ENCODE results near the gene NAT14.
"Not testable (repeated sequence)": the region's sequence is repeated elsewhere in the genome, so short reads cannot be mapped to it uniquely, and the experiment has no call there.

Gene NAT14

DNA sequence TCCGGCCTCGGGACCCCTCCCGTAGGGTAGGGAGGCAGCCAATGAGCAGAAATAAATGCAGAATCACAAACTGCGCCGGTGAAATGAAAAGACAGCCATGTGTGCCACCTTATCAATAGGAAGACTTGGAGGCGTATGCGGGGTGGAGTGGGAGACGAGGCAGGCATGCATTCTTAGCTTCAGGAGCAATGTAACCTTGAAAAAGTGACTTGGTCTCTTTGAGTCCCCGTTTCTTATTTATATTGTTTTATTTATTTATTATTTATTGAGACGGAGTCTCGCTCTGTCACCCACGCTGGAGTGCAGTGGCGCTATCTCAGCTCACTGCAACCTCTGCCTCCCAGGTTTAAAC lies 19.2 kb downstream of the NAT14 start:
- no peak for DNase-seq

DNA sequence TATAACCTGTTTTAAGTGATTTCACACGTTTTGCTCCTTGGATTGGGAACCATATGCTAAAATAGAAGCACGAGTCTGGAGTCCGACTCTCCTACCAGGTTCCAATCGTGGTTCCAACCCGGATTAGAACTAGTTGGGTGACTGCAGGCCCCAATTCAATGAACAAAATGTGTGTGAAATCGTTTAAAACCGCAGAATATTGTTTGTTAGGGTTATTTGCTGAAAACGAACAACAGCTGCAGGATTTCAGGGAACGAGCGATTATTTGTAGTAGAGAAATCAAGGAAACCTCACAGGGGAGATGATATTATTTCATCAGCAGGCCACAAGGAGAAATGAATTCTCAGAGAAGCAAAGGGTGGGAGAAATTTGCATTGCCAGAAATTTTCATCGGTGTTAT lies 20.0 kb downstream of the NAT14 start:
- DNase-seq = no peak

DNA sequence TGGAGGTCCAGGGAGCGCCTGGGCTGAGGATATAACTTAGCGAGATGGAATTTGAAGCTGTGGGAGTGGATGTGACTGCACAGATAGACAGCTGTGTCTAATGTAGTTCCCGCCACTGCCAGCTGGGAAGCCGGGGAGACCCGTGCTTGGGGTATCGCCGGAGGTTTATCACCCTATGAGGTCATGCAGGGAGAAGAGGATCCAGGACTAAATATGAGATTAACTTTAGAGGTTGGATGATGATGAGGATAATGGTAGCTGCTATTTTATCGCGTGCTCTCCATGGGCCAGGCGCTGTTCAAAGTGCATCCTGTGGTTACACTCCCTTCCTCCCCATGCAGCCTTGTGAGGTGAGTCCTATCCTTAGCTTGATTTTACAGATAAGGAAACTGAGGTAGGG lies 23.1 kb downstream of the NAT14 start:
- DNase-seq = no peak

DNA sequence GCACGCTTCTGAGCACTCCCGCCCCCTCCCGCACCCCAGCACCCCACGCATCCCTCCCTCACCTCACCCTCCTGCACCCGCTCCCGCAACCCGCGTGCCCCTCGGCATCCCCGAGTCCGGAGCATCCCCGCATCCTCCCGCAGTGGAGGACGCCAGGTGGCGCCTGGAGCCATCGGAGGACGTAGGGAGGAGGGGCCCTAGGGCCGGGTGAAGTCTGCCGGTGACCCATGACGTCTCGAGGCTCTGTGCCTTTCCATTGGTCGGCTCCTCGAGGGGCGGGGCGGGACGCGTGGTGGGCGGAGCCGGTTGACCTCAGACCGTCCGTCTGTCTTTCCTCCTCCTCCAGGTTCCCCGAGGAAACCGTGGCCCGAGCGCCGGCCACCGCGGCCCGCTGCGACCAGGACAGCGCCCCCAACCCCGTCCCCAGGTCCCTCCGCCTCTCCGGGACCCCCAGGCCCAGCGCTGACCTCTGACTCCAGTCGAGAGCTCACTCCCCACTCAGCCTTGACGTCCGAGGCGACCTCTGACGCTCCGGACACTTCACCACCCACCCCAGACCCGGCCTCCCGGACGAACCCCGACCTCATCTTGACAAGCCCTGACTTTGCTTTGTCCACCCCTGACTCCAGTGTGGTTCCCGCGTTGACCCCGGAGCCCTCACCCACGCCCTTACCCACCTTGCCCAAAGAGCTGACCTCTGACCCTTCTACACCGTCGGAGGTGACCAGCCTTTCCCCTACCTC lies 32.1 kb downstream of the NAT14 start:
- DNase-seq = peak; percentile 86

DNA sequence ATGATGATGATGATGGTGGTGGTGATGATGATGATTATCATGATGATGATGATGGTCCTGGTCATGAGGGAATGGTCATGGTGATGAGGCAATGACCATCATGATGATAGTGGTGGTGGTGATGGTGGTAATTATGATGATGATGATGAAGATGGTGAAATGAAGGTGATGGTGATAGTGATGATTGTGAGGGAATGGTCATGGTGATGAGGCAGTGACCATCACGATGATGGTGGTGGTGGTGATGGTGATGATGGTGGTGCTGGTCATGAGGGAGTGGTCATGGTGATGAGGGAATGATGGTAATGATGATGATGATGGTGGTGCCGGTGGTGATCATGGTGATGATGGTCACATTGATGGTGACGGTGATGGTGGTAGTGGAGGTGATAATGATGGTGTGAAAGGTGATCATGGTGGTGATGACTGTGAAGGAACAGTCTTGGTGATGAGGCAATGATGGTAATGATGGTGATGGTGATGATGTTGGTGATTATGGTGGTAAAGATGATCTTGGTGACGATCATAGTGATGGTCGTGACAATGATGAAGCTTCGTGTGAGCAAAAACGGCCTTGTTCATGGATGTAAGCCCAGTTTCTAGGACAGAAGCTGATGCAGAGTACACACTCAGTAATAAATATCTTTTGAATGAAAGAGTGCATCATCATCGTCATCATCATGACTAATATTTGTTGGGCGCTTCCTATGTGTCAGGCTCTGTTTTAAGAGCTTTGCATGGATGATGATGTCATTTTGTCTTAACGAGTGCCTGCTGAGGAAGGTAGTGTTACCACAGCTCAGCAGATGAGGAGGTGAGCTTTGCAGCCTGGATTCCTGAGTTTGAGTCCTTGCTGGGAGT lies 34.7 kb downstream of the NAT14 start:
- DNase-seq = peak; percentile 20

DNA sequence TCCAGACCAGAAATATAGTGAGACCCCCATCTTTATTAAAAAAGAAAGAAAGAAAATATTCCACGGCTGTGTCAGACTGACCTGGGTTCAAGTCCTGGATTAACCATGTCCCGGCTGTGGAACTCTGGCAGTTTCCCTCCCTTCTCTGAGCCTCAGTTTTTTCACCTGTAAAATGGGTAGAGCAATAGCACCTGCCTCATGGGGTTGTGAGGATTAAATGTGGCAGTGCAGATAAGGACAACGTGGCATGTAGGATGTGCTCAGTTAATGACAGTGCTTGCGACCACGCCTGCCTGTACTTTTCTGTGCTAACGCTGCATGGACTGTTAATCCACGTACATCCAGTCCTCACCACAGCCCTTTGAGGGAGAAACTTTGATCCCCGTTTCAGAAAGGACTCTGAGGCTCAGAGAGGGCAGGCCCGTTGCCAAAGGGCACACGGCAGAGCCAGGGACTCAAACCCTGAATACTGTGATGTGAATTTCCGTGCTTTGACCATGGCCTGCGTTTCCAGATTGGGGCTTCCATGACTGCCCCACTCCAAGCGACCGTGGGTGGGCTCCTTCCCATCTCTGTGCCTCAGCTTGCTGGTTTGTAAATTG lies 35.8 kb downstream of the NAT14 start:
- DNase-seq = no peak

DNA sequence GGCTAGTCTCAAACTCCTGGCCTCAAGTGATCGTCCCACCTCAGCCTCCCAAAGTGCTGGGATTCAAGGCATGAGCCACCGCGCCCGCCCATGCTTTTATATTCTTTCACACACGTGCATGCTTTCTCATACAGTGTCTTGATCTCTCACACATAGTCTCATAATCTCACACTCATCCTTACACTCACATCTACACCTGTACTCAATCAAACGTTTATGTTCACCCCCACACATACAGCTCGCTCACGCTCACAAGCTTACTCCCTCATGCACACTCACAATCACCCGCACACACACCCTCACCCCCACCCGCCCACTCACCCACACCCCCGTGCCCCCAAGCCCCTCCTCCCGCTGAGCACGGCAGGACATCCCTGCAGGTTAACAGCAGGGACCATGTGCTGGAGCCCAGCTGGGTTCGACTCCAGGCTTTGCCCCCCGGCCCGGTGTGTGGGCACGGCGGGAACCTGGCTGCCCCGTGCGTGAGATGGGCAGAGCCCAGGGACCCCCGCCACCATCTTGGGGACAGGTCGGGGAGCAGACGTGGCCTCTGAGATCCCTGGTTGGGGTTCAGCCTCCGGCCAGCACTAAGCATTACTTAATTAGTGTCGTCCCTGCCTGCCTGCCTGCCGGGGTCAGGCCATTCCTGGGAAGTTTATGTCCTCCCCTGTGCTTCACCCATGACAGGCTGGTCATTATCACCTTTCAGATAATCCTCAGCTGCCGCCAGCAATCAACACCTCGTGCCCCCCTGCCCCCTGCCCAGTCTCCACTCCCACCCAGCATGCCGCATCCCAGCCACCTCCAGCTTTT lies 40.5 kb downstream of the NAT14 start:
- DNase-seq = no peak

DNA sequence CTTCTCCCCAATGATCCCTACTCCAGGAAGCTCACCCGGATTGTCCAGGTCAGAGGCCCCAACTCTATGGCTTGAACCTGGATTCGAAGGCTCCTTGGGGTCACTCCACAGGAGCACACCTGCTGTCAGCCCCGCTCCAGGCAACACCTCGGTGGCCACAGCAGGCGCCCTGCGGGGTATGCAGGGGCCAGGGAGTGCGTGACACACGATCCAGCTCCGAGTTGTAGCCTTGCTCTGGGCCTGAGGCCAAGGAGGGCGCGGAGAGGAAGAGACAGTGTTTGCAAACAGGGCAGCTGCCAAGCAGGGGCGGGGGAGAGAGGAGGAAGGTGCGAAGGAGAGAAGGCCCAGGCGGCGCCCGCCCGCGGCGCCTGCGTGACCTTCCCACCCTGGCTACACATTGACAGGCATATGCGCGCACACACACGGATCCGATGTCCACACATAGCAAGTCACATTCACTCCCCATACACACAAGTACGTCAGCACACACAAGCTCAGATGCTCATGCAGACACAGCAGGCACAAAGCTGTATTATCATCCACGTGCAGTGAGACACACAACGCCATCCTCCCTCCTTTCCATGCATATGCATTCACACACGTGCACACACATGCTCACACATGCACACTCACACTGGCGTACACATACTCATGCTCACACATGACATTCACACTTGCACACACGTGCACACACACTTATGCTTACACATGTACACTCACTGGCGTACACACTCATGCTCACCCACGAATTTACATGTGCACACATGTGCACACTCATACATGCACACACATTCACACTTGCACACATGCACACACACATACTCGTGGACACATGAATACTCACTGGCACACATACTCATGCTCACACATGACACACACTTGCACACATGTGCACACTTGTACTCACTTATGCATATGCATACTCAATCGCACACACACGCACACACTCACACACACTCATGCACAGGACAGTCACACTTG lies 41.5 kb downstream of the NAT14 start:
- DNase-seq = peak; percentile 67

DNA sequence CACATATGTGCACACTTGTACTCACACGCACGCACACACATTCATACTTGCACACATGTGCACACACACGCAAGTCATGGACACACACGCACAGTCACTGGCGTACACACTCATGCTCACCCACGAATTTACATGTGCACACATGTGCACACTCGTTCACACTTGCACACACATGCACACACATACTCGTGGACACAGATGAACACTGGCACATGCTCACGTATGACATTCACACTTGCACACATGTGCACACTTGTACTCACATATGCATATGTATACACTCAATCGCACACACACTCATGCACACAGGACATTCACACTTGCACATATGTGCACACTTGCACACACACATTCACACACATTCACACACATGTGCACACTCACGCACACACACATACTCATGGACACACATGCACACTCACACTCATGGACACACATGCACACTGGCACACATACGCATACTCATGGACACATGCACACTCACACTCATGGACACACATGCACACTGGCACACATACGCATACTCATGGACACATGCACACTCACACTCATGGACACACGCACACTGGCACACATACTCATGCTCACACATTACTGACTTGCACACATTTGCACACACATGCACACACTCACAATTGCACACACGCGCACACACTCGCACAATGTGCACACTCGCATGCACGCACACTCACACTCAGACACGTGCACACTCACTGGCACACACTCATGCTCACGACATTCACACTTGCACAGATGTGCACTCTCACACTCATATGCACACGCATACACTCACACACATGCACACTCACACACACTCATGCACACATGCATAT lies 42.4 kb downstream of the NAT14 start:
- DNase-seq = no peak

DNA sequence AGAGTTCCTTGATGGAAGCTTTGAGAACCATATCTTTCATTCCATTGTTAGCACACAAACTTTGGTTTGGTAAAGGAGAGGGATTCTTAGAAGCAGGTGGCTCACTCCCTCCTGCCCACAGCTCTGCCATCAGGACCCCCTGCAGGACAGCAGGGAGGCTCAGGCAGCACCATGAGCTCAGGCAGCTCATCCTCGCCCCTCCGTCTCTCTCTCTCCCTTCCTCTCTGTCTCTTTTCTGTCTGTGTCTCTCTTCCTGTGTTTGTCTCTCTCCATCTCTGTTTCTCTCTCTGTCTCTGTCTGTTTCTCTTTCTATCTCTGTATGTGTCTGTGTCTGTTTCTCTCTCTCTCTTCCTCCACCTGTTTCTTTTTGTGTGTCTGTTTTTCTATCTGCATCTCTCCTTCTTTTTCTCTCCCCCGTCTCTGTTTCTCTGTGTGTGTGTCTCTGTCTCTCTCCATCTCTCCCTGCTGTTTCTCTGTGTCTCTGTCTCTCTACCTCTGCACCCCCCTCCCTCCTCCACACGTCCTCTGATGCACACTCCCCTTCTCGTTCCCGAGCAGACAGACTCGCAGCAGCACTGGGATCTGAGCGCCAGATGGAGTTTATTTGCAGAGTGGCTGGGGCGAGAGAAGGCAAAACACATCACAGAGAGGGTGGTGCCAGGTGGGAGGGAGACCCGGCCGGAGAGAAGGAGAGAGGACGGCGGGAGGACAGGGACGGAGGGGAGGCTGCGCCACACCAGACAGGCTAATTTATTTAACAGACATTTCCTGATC lies 43.2 kb downstream of the NAT14 start:
- DNase-seq = peak; percentile 5

DNA sequence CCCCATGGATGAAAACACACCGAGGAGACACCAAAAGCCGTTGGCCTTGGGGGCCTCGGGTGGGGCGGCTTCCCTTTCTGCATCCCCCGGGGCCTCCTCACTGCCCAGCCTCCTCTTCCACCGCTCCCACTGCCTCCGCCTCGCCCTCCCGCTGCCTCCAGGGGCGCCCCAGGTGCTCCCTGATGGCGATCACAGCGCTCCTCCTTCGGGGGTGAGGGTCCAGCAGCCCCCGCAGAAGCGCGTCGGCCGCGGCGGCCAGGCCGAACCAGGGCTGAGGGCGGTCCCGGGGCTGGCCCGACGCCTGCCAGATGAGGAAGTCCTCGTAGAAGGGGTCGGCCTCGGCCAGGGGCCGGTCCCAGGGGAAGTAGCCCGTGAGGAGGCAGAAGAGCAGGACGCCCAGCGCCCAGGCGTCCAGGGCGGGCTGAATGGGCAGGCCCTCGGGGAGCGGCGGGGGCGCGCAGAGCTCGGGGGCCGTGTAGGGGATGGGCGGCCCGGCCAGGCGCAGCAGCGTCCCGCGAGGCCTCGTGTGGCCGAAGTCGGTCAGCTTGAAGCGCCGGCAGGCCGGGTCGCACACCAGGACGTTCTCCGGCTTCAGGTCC lies 44.7 kb downstream of the NAT14 start:
- DNase-seq = no peak

DNA sequence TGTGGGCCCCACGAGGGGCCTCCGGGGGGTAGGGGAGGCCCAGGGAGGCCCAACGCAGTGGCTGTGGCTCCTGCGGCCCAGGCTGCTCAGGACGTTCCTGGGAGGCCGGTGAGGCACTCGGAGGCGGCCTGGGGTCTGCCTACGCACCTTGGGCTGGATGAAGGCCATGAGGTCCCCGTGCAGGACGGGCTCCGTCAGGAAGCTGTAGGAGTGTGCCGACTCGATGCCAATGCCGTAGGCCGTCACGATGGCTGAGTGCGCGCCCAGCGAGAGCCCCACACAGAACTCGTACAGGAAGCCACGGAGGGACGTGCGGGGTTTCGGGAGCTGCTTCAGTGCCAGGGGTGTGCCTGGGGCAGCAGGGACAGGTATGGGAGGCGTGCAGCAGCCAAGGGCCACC lies 46.0 kb downstream of the NAT14 start:
- DNase-seq = no peak

DNA sequence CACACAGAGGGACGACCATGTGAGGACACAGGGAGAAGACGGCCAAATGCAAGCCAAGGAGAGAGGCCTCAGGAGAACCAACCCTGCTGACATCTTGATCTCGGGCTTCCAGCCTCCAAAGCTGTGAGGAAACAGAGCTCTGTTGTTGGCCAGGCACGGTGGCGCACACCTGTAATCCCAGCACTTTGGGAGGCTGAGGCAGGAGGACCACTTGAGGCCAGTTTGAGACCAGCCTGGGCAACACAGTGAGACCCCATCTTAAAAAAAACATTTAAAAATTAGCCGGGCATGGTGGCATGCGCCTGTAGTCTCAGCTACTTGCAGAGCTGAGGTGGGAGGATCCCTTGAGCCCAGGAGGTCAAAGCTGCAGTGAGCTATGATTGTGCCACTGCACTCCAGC lies 49.3 kb downstream of the NAT14 start:
- DNase-seq = not testable (repeated sequence)

DNA sequence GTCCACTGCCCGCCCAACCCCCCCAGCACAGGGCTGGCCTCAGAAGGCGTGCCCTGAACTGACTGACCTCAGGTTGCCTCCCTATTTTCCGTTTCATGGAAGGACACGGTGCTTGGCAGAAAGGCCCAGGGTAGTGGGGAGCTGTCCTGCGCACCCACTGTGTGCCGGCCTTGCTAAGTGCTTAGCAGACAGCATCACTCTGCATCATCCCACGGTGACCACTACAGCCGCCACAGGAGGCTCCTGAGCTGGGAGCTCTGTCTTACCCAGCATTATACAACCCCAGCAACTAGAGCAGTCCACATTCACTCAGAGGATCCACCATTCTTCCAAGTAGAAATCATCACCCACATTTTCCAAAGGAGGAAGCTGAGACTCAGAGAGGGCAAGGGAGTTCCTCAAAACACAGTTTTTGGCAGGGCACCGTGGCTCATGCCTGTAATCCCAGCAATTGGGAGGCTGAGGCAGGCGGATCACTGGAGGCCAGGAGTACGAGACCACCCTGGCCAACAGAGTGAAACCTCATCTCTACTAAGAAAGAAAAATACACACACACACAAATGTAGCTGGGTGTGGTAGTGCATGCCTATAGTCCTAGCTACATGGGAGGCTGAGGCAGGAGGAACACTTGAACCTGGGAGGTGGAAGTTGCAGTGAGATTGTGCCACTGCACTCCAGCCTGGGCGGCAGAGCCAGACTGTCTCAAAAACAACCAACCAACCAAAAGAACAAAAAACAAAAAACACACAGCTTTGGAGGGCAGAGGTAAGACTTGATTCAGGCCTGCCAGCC lies 50.4 kb downstream of the NAT14 start:
- DNase-seq = no peak

DNA sequence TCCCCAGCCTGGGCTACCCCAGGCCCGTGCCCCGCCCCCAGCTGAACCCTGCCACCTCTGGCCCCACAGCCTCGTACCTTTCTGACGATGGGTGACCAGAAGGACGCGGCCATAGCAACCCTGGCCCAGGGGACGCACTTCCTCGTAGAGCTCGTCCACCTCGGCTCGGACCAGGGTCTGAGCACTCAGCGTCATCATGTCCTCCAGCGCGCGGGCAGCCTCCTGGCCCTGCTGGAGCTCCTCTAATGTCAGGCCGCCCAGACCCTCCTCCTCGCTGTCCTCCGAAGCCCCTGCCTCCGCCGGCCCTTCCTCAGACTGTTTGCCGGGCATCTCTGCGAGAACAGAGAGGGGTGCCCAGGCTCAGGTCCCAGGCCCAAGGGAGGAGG lies 51.0 kb downstream of the NAT14 start:
- DNase-seq = no peak

DNA sequence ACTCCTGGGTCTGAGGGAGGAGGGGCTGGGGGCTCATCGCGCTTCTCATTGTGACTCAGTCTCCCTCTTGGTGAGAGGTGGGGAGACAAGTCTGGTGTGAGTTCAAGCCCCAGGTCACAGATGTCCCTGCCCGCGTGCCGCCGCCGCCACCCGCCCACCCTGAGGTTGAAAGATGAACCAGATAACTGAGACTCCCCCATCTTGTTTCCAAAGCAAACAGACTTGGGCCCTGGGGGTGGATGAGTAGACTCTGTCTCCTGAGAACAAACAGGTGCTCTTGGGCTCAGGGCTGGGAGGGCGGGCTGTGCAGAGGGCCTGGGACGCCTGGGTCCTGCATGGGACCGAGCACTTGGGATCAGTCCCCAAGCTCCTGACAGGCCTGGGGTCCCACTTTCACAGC lies 51.4 kb downstream of the NAT14 start:
- DNase-seq = no peak
